ENCODE data around the gene ZNF184. TPM values are rescaled to one million over a fixed set of nuclear protein-coding genes. Genes with fewer than 3 reads are reported as not detected.

Gene ZNF184
- total RNA-seq, 1 experiment from 2014 or later = 9.4 TPM

GRCh38 chr6:27472182-27472616, 706 bp downstream of the ZNF184 start:
- ChIA-PET CTCF (interaction anchor here (0.9 kb wide), 1 partner anchor 221 kb away, joined by 4 read pairs; no protein-coding TSS in a partner anchor), POLR2A (interaction anchor here (0.9 to 1.4 kb wide), 3 partner anchors 176 to 345 kb away, joined by 3 to 7 read pairs (median 3); a partner anchor contains a TSS), RAD21 (ENCODE audit: low non-redundant PET in 1 of 2, low total read pairs in 2 of 2, uncharacterized antibody in 2 of 2, unreplicated experiment in 2 of 2) (no interaction called here)
- Histone ChIP-seq H3K79me2 (ENCODE audit: insufficient read depth, low read length) (peaks cover 14% of the 10 kb centered on the region; the same call in 1 of the 2 replicates), H3K9me3 (ENCODE audit: control insufficient read depth in 1 of 2, insufficient read depth in 1 of 2, low read depth in 1 of 2, low read length in 2 of 2) (no peaks in the 10 kb centered on the region), H3K4me3 (replicated peaks in 1 of 2; ENCODE audit: low read depth in 1 of 2, low read length in 2 of 2) (peak overlapping the region; percentile 68 to 75), H2AFZ (ENCODE audit: low read depth, low read length, poor library complexity, severe bottlenecking) (peak overlapping the region; percentile 29), H3K4me2 (ENCODE audit: low read length) (peak overlapping the region; percentile 92), H3K36me3 (ENCODE audit: control insufficient read depth in 1 of 2, insufficient read depth in 2 of 2, low read length in 2 of 2) (peaks cover 5 to 19% of the 10 kb centered on the region in 2 experiments), H3K9me2 (ENCODE audit: insufficient read depth) (no peaks in the 10 kb centered on the region), H3K4me1 (ENCODE audit: control insufficient read depth in 1 of 2, insufficient read depth in 2 of 2, low read length in 2 of 2) (peaks cover 2 to 28% of the 10 kb centered on the region in 2 experiments; a peak in 3 of 4 replicates), H3K9ac (ENCODE audit: low read length) (peak overlapping the region; percentile 73), H3K27ac (ENCODE audit: low read depth, low read length) (peak overlapping the region; percentile 88), H4K20me1 (ENCODE audit: insufficient read depth) (no peaks in the 10 kb centered on the region), H3K27me3 (ENCODE audit: insufficient read depth, low read length) (no peaks in the 10 kb centered on the region)
- no TSS peak for BruUV-seq (replicated peaks)
- no peak for TF ChIP-seq MAX (IDR thresholded peaks at IDR 0.05)
- TF ChIP-seq RAD21 (IDR thresholded peaks at IDR 0.05; ENCODE audit: low read depth) = 0 out of 2 replicates have a peak, but pooled peaks have one; percentile 2
- no peak for TF ChIP-seq SP1 (IDR thresholded peaks at IDR 0.05; ENCODE audit: low read depth)
- no peak for TF ChIP-seq TCF7L2 (IDR thresholded peaks at IDR 0.05; ENCODE audit: borderline replicate concordance, extremely low read depth, insufficient read depth, insufficient read length)
- no peak for TF ChIP-seq REST (IDR thresholded peaks at IDR 0.05; ENCODE audit: low read depth)
- TF ChIP-seq ATF3 (IDR thresholded peaks at IDR 0.05) = no peak
- ATAC-seq (peak; percentile 33; the same call in 1 of the 2 replicates), DNase-seq (ENCODE audit: low read depth, low spot score) (peak; percentile 59)
- intact Hi-C loops (cut with micrococcal nuclease) = loop anchor here (2.0 to 10.0 kb wide), 4 partner anchors 175 to 1147 kb away; no protein-coding TSS in a partner anchor

Data from HCT116 (cell line).